ENCODE results near the gene POF1B. TPM values are rescaled to one million over a fixed set of nuclear protein-coding genes. Genes with fewer than 3 reads are reported as not detected.

The POF1B gene
- not detected for total RNA-seq
- polyA plus RNA-seq (2013, experiment 1 of 2), result not detected
- not detected for polyA plus RNA-seq (2013, experiment 2 of 2)
- long read RNA-seq, experiment 1, result 0 reads
- long read RNA-seq, experiment 2, result 0 reads
- long read RNA-seq, experiment 3, result 0 reads
- long read RNA-seq, experiment 4, result 0 reads

- DNase-seq, result peak; percentile 39
- Mint-ChIP-seq H3K27me3 (ENCODE audit: insufficient read depth) (no peaks in the 10 kb centered on the region), H3K4me1 (no peaks in the 10 kb centered on the region), H3K9me3 (peaks cover 35% of the 10 kb centered on the region), H3K36me3 (ENCODE audit: low read depth) (no peaks in the 10 kb centered on the region), H3K4me3 (no peak within 1 kb of the TSS), H3K27ac (no peak within 1 kb of the TSS)
- no peaks in the 10 kb centered on the region for H3K9me3 ChIP-seq (ENCODE audit: control insufficient read depth, low read length)
- H3K27me3 ChIP-seq (ENCODE audit: control insufficient read depth, insufficient read depth, low read length, poor library complexity, severe bottlenecking), result no peaks in the 10 kb centered on the region
- H3K4me3 ChIP-seq (ENCODE audit: low read length), result no peak within 1 kb of the TSS
- H3K36me3 ChIP-seq (ENCODE audit: control insufficient read depth, insufficient read depth, low read length), result no peaks in the 10 kb centered on the region
- no peak for TF ChIP-seq CTCF (conservative IDR thresholded peaks at IDR 0.05)
- WGBS, 2 experiments (ENCODE audit: insufficient coverage in 1 of 2, insufficient read length in 1 of 2), result 83 to 94% methylated on average over 3 to 12 of the region's 12 CpGs
- H3K4me1 ChIP-seq (ENCODE audit: control insufficient read depth, insufficient read depth, low read length), result no peaks in the 10 kb centered on the region
- no peak within 1 kb of the TSS for H3K9ac ChIP-seq (ENCODE audit: extremely low read depth, low read length, poor library complexity, severe bottlenecking)
- no peak within 1 kb of the TSS for H3K27ac ChIP-seq (ENCODE audit: low read depth, low read length)
Measured at GRCh38 chrX:85379174-85379907, at the start of gene POF1B. Gene POF1B (minus strand): TSS chrX:85379665. CDS start chrX:85379454, 211 bp downstream.

GRCh38 chrX:85429066-85429465, 49.6 kb upstream of the POF1B start:
- H3K9me3 Mint-ChIP-seq, result peaks cover 51% of the 10 kb centered on the region
- TF ChIP-seq CTCF (conservative IDR thresholded peaks at IDR 0.05), result no peak
- no peak overlapping the region for H3K4me3 ChIP-seq (ENCODE audit: low read length)
- no CpG with 5 or more reads among the region's 1 CpG for whole genome bisulfite sequencing, 2 experiments (ENCODE audit: insufficient coverage in 1 of 2, insufficient read length in 1 of 2)
- no peaks in the 10 kb centered on the region for H3K36me3 Mint-ChIP-seq (ENCODE audit: low read depth)
- no peak overlapping the region for H3K4me3 Mint-ChIP-seq
- H3K4me1 Mint-ChIP-seq, result peaks cover 2% of the 10 kb centered on the region
- no peak overlapping the region for H3K27ac ChIP-seq (ENCODE audit: low read depth, low read length)
- H3K36me3 ChIP-seq (ENCODE audit: control insufficient read depth, insufficient read depth, low read length), result no peaks in the 10 kb centered on the region
- H3K9ac ChIP-seq (ENCODE audit: extremely low read depth, low read length, poor library complexity, severe bottlenecking), result no peak overlapping the region
- DNase-seq, result no peak
- no peaks in the 10 kb centered on the region for H3K27me3 ChIP-seq (ENCODE audit: control insufficient read depth, insufficient read depth, low read length, poor library complexity, severe bottlenecking)
- H3K4me1 ChIP-seq (ENCODE audit: control insufficient read depth, insufficient read depth, low read length), result no peaks in the 10 kb centered on the region
- H3K27ac Mint-ChIP-seq, result no peak overlapping the region
- H3K27me3 Mint-ChIP-seq (ENCODE audit: insufficient read depth), result no peaks in the 10 kb centered on the region
- H3K9me3 ChIP-seq (ENCODE audit: control insufficient read depth, low read length), result peaks cover 4% of the 10 kb centered on the region

- Mint-ChIP-seq H3K4me1 (no peaks in the 10 kb centered on the region), H3K9me3 (peaks cover 52% of the 10 kb centered on the region), H3K27ac (no peak overlapping the region), H3K4me3 (no peak overlapping the region), H3K36me3 (ENCODE audit: low read depth) (no peaks in the 10 kb centered on the region), H3K27me3 (ENCODE audit: insufficient read depth) (no peaks in the 10 kb centered on the region)
- Histone ChIP-seq H3K4me1 (ENCODE audit: control insufficient read depth, insufficient read depth, low read length) (no peaks in the 10 kb centered on the region), H3K4me3 (ENCODE audit: low read length) (no peak overlapping the region), H3K27me3 (ENCODE audit: control insufficient read depth, insufficient read depth, low read length, poor library complexity, severe bottlenecking) (no peaks in the 10 kb centered on the region), H3K9me3 (ENCODE audit: control insufficient read depth, low read length) (no peaks in the 10 kb centered on the region), H3K27ac (ENCODE audit: low read depth, low read length) (no peak overlapping the region), H3K9ac (ENCODE audit: extremely low read depth, low read length, poor library complexity, severe bottlenecking) (no peak overlapping the region), H3K36me3 (ENCODE audit: control insufficient read depth, insufficient read depth, low read length) (no peaks in the 10 kb centered on the region)
- no peak for TF ChIP-seq CTCF (conservative IDR thresholded peaks at IDR 0.05)
- DNase-seq, result no peak
Measured at GRCh38 chrX:85419293-85419692, 39.8 kb upstream of the POF1B start.

Data from endodermal cell (in vitro differentiated cells).